Measurements from ENCODE around the gene SPRR2D. TPM values are rescaled to one million over a fixed set of nuclear protein-coding genes. Genes with fewer than 3 reads are reported as not detected.

SPRR2D gene
- total RNA-seq, 6 donors from 2014 or later = 0.40 TPM; not detected in 5

DNA sequence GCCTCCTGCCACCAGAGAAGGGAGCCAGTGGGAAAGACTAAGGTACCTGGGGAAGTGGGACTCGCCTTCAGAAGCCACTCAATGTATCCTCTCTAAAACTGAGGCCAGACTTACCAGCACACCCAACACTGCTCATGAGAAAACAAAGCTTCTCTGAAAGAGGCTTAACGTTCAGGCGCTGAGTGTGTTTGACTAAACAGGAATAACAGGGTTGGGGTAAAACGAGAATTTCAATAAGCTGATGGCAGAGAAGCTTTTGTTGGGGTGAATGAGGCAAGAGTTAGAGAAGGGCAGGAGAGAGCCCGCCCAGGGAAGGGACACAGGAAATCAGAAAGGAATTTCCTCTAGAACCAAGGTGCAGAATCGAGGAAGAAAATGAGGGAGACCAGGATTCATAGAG lies 41.1 kb downstream of the SPRR2D start:
- 56 to 65% methylated on average over 6 of the region's 6 CpGs for WGBS, 2 donors
- no peaks in the 10 kb centered on the region for H3K9me3 ChIP-seq
- no peaks in the 10 kb centered on the region for H3K36me3 ChIP-seq
- DNase-seq = no peak
- H3K27me3 ChIP-seq = no peaks in the 10 kb centered on the region
- ATAC-seq (ENCODE audit: low FRiP score in 2 of 2) = peak in 1 of 2 donors; percentile 39
- no peaks in the 10 kb centered on the region for H3K4me1 ChIP-seq
- H3K4me3 ChIP-seq = no peak overlapping the region
- H3K27ac ChIP-seq = no peak overlapping the region
- TF ChIP-seq POLR2A (IDR thresholded peaks at IDR 0.05) (no peak), POLR2AphosphoS5 (IDR thresholded peaks at IDR 0.05) (no peak), EP300 (IDR thresholded peaks at IDR 0.05) (no peak)
- TF ChIP-seq, protein P1, sequence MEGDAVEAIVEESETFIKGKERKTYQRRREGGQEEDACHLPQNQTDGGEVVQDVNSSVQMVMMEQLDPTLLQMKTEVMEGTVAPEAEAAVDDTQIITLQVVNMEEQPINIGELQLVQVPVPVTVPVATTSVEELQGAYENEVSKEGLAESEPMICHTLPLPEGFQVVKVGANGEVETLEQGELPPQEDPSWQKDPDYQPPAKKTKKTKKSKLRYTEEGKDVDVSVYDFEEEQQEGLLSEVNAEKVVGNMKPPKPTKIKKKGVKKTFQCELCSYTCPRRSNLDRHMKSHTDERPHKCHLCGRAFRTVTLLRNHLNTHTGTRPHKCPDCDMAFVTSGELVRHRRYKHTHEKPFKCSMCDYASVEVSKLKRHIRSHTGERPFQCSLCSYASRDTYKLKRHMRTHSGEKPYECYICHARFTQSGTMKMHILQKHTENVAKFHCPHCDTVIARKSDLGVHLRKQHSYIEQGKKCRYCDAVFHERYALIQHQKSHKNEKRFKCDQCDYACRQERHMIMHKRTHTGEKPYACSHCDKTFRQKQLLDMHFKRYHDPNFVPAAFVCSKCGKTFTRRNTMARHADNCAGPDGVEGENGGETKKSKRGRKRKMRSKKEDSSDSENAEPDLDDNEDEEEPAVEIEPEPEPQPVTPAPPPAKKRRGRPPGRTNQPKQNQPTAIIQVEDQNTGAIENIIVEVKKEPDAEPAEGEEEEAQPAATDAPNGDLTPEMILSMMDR (IDR thresholded peaks at IDR 0.05) = no peak

DNA sequence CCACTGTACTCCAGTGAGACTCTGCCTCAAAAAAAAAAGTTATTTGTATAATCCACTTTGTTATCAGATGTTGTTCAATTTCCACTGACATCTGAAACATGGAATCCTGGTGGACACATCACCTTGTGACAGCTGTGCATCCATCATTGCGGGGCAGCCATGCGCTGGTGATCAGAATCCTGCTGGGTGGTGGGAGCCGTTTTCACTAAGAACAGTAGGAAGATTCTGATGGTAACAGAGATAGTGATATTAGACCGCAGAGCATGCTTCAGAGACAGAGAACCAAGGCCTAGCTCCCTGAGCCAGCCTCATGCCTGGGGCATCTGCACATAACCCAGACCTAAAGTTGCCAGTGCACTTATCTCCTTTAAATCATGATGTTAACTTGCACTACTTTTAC lies 42.4 kb downstream of the SPRR2D start:
- Histone ChIP-seq H3K36me3 (no peaks in the 10 kb centered on the region), H3K27ac (no peak overlapping the region), H3K27me3 (no peaks in the 10 kb centered on the region), H3K4me3 (no peak overlapping the region), H3K4me1 (no peaks in the 10 kb centered on the region), H3K9me3 (no peaks in the 10 kb centered on the region)
- TF ChIP-seq EP300 (IDR thresholded peaks at IDR 0.05) (no peak), POLR2A (IDR thresholded peaks at IDR 0.05) (no peak), POLR2AphosphoS5 (IDR thresholded peaks at IDR 0.05) (no peak)
- TF ChIP-seq, protein P1 (IDR thresholded peaks at IDR 0.05) = no peak
- DNase-seq = no peak
- 67 to 76% methylated on average over 4 of the region's 4 CpGs for WGBS, 2 donors
- ATAC-seq (ENCODE audit: low FRiP score in 2 of 2) = no peak

DNA sequence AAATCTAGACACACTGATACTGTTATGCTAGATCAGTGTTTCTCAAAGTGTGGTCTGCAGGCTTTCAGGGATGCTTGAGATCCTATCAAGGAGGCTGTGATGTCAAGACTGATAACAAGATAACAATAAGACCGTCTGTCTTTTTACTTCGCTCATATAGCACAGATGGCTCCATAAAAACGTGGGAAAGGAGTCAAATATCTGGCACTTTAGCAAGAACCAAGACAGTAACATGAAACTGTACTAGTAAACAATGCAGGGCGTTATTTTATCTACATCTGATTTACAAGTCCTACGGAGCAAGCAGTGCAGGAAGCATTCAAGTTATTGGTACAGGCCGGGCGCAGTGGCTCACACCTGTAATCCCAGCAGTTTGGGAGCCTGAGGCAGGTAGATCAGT lies 43.0 kb downstream of the SPRR2D start:
- Histone ChIP-seq H3K4me3 (no peak overlapping the region), H3K36me3 (no peaks in the 10 kb centered on the region), H3K4me1 (no peaks in the 10 kb centered on the region), H3K9me3 (no peaks in the 10 kb centered on the region), H3K27me3 (no peaks in the 10 kb centered on the region), H3K27ac (no peak overlapping the region)
- ATAC-seq (ENCODE audit: low FRiP score in 2 of 2) = no peak
- no peak for DNase-seq
- 47 to 48% methylated on average over 7 of the region's 7 CpGs for WGBS, 2 donors
- TF ChIP-seq POLR2A (IDR thresholded peaks at IDR 0.05) (no peak), POLR2AphosphoS5 (IDR thresholded peaks at IDR 0.05) (no peak), EP300 (IDR thresholded peaks at IDR 0.05) (no peak)
- TF ChIP-seq, protein P1 (IDR thresholded peaks at IDR 0.05) = no peak

DNA sequence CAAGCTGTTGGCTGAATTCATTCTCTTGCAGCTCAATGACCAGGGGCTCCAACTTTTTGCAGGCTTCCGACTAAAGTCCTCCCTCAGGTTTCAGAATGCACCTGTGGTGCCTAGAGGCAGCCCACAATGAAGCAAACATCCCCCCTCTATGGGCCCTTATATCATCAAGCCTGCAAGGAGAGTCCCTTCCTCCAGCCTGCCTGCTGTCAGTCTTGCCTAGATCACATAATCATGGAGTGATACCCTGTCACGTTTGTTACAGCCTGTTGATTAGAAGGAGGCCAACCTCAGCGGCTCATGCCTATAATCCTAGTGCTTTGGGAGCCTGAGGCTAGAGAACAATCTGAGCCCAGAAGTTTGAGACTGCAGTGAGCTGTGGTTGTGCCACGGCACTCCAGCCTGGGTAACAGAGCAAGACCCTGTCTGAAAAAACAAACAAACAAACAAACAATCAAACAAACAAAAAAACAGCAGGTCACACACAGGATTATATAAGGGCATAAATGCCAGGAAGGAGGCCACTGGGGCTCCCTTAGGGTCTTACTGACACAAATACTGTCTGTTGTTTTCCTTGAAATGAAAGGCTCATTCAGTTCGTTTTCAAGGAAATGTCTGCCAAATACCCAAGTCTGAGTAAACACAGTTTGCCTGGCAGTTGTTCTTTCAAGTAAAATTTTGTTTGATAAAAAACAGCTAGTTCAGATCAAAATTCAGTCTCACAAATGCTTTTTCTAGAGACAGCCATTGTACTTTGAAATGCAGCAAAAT lies 44.1 kb downstream of the SPRR2D start:
- no peaks in the 10 kb centered on the region for H3K4me1 ChIP-seq
- no peaks in the 10 kb centered on the region for H3K27me3 ChIP-seq
- DNase-seq (no peak), ATAC-seq (ENCODE audit: low FRiP score in 2 of 2) (no peak)
- 22 to 32% methylated on average over 5 of the region's 5 CpGs for WGBS, 2 donors
- no peaks in the 10 kb centered on the region for H3K9me3 ChIP-seq
- no peaks in the 10 kb centered on the region for H3K36me3 ChIP-seq
- H3K27ac ChIP-seq = no peak overlapping the region
- TF ChIP-seq, protein P1 (IDR thresholded peaks at IDR 0.05) = no peak
- no peak for TF ChIP-seq POLR2AphosphoS5 (IDR thresholded peaks at IDR 0.05)
- no peak for TF ChIP-seq POLR2A (IDR thresholded peaks at IDR 0.05)
- TF ChIP-seq EP300 (IDR thresholded peaks at IDR 0.05) = no peak
- H3K4me3 ChIP-seq = no peak overlapping the region

DNA sequence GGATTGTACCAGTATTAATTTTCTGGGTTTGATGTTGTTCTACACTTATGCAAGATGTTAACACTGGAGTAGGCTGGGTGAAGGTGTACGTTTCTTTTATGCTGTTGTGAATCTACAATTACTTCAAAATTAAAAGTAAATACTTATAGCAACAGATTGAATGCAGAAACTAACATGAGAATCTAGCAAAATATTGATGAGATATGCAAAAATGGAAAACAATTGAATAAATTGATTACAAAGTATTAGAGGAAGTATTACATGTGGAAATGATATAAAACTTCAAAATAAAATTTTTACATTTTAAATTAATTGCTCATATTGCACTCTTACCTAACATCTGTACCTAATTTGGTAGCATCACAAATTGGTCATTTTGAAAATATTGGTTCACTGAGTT lies 45.1 kb downstream of the SPRR2D start:
- WGBS, 2 donors = 26 to 28% methylated on average over 1 of the region's 1 CpG
- ATAC-seq (ENCODE audit: low FRiP score in 2 of 2) = no peak

More for the DNA sequence above, 45.1 kb downstream of the SPRR2D start:
- Histone ChIP-seq H3K27ac (no peak overlapping the region), H3K9me3 (no peaks in the 10 kb centered on the region), H3K27me3 (no peaks in the 10 kb centered on the region), H3K4me3 (no peak overlapping the region), H3K36me3 (no peaks in the 10 kb centered on the region), H3K4me1 (no peaks in the 10 kb centered on the region)
- no peak for TF ChIP-seq POLR2AphosphoS5 (IDR thresholded peaks at IDR 0.05)
- no peak for TF ChIP-seq EP300 (IDR thresholded peaks at IDR 0.05)
- no peak for TF ChIP-seq POLR2A (IDR thresholded peaks at IDR 0.05)
- TF ChIP-seq, protein P1 (IDR thresholded peaks at IDR 0.05) = no peak
- DNase-seq = no peak
